ENCODE data around the gene POLK.
"Not testable (repeated sequence)": the region's sequence is repeated elsewhere in the genome, so short reads cannot be mapped to it uniquely, and the experiment has no call there.

Gene POLK

DNA sequence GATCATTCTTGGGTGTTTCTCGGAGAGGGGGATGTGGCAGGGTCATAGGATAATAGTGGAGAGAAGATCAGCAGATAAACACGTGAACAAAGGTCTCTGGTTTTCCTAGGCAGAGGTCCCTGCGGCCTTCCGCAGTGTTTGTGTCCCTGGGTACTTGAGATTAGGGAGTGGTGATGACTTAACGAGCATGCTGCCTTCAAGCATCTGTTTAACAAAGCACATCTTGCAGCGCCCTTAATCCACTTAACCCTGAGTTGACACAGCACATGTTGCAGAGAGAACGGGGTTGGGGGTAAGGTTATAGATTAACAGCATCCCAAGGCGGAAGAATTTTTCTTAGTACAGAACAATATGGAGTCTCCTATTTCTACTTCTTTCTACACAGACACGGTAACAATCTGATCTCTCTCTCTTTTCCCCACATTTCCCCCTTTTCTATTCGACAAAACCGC is 99.2 kb downstream of the POLK start:
- DNase-seq (ENCODE audit: low read depth), result not testable (repeated sequence)

DNA sequence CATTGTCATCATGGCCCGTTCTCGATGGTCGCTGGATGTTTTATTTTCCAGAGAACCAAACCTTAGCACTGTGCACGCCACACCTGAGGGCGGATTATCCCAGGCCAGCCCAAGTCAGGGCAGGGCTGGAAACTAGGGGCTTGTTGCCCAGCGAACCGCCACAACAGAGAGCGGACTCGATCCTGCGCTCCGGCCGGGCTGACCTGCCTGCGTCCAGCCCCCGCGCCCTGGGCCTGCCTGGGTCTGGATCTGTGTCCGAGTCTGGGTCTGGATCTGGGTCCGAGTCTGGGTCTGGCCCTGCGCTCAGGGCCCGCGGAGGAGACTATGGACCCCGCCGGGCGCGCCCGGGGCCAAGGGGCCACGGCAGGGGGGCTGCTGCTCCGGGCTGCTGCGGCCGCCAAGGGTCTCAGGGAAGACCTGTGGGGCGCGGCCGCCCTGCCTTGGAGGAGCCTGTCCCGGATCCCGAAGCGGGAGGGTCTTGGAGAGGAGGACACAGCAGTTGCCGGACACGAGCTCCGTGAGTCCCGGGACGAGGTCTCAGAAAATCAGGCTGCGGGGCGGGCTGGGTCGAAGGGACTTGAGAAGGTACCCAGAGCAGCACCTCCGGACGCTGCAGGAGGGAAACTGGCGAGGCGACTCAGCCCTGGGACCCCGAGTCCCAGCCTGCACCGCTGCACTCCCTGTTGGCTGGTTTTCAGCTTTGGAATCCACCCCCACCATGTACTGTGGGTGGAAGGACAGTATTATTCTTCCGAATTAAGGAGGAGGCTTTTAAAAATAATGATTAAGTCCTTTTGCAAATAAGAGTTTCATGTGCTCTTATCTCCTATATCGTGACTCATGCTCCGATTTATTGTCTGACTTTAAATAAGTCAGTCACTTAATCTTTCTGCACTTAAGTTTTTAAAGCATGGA is 99.9 kb downstream of the POLK start, which contains the start of gene ANKDD1B:
ANKDD1B (plus strand) TSS at position 143 of the 915 bp plus-strand sequence; CDS start at position 325, 182 bp downstream.
- DNase-seq (ENCODE audit: low read depth), result no peak

DNA sequence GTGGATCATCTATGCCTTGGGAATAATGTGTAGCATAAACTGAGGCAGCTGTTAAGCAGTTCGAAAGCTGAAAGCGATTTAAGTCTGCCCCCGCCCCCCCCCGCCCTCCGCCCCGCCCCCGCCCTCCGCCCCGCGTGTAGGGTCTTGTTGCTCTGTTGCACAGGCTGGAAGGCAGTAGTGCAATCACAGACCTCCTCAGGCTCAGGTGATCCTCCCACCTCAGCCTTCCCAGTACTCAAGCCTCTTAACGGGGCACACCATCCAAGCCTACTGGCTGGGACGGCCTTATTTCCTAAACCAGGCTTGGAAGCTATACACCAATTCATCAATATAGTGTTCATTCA is 100.5 kb downstream of the POLK start:
- DNase-seq (ENCODE audit: low read depth), result no peak

DNA sequence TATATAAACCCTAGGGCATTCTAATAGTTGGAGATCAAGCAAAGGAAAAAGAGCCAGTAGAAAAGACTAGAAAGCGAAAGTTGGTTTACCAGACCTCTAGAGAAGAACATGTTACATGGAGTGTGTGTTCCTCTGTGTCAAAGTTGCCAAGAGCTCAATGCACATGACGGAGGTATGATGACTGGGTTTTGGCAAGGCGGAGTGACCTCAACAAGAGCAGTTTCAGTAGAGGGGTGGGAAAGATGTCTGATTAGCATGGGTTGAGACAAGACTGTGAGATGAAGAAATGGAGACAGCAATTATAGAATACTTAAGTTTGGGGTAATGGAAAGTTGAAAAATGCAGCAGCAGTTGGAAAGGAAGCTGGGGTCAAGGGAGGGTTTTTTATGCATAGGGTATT is 101.2 kb downstream of the POLK start:
- DNase-seq (ENCODE audit: low read depth), result no peak

DNA sequence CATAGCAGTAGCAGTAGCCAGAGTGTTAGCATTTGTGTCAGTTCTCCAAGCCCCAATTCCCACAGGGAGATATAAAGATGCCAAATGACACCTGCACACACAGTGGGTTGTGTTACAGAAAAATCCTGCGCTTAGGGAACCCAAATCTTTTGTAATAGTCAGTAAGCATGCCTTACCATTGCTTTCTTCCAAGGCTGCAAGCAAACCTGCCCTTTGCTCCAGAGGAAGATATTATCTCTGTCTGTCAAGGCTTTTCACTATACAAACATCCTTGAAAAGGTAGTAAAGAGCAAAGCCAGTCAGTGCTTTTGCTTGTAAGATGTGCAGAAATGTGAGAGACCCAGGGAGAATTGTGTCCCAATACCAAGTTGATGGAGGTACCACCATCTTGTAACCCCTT is 102.5 kb downstream of the POLK start:
- DNase-seq (ENCODE audit: low read depth), result no peak

DNA sequence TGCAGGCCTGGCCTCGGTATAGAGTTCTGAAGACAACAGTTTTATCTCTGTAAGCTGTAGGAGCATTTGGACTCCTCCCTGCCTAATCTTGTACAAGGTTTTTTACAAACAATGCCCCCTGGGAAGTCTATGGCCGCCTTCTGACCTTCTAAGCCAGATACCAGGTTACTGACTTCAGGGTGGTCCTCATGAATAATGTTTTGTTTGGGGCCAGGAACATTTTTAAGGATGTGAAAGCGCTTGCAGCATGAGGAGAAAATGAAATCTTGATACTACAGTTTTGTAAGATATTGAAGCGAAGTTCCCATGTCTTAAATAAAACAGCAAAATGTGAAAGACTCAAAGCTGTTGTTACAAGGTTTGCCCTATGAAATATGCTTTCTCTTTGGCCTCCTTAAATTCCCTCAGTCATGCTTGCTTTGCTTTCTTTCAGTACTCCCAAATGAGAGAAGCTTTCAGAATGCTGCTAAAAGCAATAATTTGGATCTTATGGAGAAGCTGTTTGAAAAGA is 104.7 kb downstream of the POLK start:
- DNase-seq (ENCODE audit: low read depth), result no peak

DNA sequence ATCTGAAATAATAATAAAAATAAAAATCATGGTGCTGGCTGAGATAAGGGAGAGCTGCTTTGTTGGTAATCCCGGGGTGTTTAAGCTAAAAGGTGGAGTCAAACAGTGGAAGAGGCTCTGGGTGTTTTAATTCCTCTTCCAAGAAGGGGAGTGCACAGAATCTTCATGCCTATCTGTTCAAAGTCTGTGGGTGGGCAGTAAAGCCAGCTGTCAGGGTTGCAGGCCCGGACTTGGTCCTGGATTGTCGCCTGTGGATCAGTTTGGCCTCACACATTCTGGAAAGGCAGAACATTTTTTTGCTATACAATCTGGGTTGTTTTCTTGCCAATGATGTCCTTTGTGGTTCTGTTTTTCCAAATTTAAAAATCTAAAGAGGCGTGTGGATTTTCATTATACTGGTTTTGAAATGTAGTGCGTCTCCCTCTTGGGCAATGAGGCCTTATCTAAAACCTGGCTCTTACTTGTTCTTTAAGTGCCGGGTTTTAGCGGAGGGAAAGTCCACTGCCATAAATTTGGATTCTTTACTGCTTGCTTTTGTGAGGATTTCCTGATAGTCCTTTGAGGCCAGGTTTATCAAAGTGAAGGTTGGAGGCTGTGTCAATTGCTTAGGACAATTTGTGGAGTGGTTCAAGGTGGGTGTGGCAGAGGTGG is 105.4 kb downstream of the POLK start:
- DNase-seq (ENCODE audit: low read depth), result no peak

DNA sequence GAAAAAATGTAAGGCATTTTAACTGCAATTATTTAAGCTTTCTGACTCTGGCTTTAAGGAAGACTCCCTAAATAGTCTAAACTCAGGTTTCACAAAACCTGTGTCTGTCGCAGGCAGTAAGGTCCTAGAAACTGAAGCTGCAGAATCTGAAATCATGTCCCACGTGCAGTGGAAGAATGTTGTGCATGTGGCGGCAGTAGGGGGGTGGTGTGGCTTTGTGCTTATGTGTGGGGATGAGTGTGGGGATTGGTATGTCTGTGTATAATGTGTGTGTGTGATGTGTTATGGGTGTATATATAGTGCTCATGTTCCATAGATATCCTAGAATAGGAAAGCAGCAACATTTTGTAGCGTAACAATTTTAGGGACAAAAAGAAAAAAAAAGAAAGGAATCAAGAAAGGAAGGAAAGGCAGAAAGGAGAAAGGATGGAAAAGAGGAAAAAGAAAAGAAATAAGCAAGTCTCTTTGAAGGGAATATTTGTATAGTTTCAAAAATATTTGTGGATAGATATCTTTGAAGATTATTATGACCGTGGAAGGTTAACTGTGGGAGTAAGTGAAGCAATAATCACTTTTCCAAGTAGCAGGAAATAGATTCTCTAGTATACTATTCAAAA is 106.2 kb downstream of the POLK start:
- no peak for DNase-seq (ENCODE audit: low read depth)

DNA sequence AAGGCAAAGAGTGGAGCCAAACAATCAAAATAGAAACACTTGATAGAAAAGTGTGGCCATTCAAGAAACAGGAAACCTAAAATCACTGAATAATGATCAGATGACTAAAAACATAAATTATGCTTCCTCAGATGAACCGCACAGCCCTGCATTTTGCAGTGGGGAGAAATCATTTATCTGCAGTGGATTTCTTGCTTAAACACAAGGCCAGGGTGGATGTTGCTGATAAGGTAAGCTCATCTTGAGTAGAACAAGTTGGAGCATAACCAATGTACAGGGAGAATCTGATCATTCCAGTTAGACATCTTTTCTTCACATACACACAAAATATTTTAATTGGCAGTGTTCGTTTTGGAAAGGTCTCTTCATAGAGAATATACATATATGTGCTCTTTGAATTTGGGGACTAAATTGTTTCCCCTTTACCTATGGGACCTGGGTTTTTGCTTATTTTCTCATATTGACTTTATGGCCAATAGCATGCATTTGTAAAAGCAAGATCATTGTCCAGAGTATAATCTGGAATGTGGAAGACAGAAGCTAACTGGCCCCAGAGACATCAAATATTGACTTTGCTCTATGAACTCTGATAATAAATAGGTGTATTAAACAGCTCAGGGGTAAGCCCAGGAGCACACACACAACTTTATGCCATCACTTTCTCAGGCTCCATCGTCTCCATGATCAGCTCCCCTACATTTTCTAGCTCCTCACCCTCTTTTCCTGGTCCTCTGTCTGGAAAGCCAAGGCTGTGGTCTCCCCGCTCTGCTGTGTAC is 108.7 kb downstream of the POLK start:
- no peak for DNase-seq (ENCODE audit: low read depth)

DNA sequence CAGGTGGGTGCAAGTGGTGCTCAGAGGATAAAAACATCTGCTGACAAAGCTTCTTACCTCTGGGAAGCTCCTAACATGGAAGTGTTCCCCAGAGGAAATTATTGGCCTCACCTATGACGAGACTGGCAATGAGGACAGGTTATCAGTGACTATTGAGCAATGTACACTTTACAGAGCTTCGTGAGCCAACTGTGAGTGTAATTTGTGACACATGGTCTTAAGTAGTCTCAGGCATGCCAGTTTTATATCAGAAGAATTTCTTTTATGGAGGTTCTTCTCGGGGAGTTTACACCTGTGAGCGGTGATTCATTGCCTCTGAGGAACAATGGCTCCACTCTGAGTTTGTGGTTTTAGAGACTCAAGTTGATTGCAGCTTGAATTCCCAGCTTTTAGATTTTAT is 110.9 kb downstream of the POLK start:
- DNase-seq (ENCODE audit: low read depth), result no peak

DNA sequence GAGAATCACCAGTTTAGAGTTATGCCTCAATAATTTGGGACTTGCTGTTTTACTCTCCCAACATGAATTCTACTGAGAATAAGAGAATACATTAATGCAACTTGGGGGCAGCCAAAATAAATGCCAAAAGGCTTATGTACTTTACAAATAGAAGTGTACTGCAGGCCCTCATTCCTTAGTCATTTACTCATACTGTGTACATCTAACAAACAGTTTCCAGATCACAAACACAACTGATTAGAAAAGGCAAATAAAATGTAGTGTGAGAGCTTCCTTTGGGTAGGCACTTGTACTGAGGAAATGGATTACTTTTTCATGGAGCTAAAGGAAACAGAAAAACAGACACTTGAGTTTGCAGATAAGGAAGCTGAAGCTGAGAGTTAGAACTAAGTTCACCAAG is 112.2 kb downstream of the POLK start:
- DNase-seq (ENCODE audit: low read depth), result no peak

DNA sequence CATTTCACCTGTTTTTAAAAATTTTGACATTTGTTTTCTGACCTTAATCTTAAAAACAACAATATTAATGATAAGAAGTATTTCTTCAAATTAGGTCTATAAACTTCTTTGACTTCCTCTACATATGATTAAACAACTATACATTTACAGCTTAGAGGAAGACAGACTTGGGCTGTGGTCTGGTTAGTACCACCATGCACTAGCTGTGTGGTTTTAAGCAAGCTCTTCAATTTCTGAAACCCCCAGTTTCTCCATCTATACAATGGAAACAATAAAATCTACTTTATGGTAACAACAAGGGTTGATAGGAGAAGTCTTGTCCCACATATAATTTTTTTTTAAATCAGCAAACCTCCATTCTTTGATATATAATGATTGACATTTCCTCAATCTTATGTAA is 115.3 kb downstream of the POLK start:
- DNase-seq (ENCODE audit: low read depth), result no peak

DNA sequence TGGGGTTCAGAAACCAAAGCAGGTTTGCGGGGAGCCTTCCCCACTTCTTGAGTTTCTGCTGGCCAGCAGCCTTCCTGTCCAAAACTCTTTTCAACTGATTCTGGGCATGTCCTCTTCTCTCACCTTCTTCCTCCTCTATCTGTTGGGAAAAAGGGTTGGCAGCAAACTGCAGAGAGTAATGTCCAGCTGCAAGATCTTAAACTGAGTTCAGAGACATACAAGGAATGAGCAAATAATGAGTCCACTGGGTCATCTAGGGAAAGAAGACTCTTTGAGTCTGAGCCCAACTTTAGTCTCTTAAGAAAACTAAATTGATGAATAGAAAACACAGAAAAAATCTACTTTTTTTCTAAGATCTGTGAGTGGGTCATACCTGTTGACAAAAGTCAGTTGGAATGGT is 116.1 kb downstream of the POLK start:
- no peak for DNase-seq (ENCODE audit: low read depth)

DNA sequence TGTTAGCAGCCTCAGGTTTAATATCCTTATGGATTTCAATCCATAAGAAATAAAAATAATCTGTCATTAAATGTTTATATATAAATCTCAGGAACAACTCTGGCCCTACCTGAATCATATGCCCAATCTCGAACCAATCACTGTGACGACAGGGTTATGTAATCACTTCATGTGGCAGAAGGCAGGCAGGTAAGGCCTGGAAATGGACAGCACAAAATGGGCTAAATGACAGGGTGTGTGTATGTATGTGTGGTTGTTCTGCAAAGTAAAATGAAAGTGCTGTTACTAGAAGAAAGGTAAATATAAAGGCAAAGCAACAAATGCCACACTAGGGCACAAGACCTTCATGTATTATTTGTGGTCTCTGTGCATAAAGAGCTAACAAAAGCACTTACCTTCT is 119.2 kb downstream of the POLK start:
- no peak for DNase-seq (ENCODE audit: low read depth)

DNA sequence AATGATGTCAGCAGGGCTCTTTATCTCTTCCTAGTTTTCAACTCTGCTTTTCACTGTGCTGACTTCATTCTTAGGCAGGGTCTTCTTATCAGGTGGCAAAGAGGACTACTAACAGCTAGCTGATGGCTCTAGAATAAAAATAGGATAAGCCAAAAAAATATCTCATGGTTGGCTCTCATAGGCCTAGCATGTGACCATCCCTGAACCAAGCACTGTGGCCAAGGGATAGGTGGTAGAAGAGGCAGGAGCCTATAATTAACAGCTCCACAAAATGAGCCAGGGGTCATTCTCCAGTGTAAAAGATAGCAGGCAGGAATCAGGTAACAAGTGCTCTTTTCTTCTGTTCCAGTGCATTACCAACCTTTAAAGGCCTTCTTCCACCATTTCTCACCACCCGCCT is 120.6 kb downstream of the POLK start:
- DNase-seq (ENCODE audit: low read depth), result no peak

DNA sequence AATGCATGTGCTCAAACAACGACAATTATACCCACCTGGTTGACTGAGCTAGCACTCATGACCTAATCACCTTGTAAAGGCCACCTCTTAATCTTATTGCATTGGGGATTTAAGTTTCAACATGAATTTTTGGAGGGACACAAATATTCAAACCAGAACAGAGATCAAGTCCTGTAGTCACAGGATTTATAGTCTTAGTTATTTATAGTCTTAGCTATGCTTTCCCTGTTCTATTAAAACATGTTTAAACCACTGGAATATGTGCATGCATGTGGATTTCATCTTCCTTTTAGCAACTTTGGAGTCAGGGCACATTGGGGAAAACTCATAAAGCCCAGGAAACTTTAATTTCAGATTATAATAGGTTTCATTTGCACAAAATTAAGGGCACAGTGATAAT is 126.3 kb downstream of the POLK start:
- no peak for DNase-seq (ENCODE audit: low read depth)

DNA sequence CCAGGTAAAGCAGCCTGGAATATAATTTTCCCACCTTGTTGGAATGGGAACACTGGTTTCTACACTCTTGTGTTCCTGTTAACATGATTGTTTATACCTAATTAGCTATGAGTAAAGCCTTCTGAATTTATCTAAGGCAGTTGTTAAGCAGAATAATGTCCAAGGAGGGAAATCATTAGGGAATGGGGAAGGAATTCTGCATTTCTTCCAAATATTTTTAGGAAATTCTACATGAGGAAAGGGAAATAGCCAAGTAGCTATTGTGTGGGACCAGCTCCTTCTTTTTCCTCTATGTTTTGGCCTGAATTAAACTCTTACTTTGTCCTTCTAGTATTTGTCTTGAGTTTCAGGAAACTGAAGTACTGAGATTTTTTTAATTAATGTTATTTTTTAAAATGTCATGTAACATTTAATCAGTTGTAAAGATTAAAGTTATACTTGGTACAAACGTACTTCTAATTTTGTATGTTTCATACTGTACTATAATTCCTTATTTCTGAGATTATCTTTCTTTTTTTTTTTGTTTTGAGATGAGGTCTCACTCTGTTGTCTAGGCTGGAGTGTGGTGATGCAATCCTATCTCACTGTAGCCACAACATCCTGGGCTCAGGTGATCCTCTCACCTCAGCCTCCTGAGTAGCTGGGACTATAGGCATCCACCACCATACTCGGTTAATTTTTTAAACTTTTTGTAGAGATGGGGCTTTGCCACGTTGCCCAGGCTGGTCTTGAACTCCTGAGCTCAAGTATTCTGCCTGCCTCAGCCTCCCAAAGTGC is 128.0 kb downstream of the POLK start:
- DNase-seq (ENCODE audit: low read depth), result no peak

DNA sequence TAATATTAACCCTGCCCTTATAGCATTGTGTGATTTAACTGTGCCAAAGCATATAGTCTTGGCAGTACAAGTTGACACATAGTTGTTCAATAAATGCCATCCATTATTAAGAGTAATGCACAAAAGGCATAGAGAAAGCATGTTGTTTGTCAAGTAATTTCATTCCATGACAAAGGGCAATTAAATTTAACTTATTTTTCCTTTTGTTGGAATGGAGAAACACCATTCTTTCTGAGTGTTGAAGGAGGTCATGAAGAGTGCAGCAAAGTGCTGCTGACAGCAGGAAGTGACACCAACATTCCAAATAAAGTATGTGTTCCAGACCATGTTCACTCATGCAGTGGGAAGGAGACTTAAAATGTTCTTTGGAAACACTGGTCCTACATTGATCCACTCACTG is 128.7 kb downstream of the POLK start:
- DNase-seq (ENCODE audit: low read depth), result no peak

DNA sequence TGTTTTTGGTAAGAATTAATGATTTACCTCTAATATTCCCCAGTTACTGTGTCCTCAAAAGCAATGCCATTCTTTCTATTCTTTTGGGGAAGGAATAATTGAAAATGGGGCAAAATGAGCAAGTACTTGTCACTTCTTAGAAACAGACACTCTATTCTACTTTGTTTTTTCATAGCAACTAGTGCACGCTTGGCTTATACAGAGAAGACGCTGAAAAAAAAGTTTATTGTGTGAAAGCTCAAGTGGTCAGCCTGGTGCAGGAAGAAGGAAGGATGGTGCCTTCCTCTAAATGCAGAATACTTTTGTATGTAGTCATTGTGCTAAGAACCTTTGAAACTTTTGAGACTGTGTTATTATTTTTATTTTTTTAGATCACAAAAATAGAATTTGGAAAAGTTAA is 129.1 kb downstream of the POLK start:
- DNase-seq (ENCODE audit: low read depth), result no peak

DNA sequence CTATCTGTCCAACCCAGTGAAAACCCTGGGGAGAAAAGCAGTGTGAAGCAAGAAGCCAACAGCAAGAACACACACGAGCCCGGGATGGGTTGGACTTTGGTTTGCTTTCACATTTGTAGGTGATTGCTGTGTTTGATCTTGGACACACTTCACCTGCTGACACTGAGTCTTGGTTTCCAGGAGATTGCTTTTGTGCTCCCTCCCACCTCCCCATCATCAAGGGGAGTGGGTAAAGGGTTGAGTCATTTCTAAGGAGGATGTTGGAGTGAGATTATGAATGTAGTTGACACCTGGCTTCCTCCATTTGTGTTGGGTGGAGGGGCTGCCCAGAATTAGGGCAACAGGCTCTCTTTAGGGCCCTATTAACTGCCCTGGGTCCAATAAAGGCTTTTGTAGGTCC is 137.0 kb downstream of the POLK start:
- DNase-seq (ENCODE audit: low read depth), result no peak
